HUES6 (cell line): Measurements from ENCODE around the gene RSPO3.

ENCODE experiments used
- H3K27ac ChIP-seq: 2 replicates; pipeline ENCODE4 v1.7.0; 2013; ENCODE audit warnings: low read depth, mild to moderate bottlenecking, low read length, inconsistent platforms
- H3K27me3 ChIP-seq: 2 replicates; pipeline ENCODE4 v1.6.1; 2013; ENCODE audit warnings: low read length; ENCODE audit not compliant: control insufficient read depth, insufficient read depth
- H3K36me3 ChIP-seq: 2 replicates; pipeline ENCODE4 v1.6.1; 2013; ENCODE audit warnings: low read length; ENCODE audit not compliant: control insufficient read depth, insufficient read depth
- H3K4me1 ChIP-seq: 2 replicates; pipeline ENCODE4 v1.6.1; 2013; ENCODE audit warnings: low read length; ENCODE audit not compliant: control insufficient read depth, insufficient read depth
- H3K4me3 ChIP-seq: 2 replicates; pipeline ENCODE4 v1.5.1; 2013; ENCODE audit warnings: low read depth, low read length
- H3K9ac ChIP-seq: one replicate; pipeline ENCODE4 v1.6.1; 2013; ENCODE audit warnings: mild to moderate bottlenecking, low read length
- H3K9me3 ChIP-seq: 2 replicates; pipeline ENCODE4 v1.6.1; 2013; ENCODE audit warnings: low read depth, low read length; ENCODE audit not compliant: control insufficient read depth, insufficient read depth

RSPO3 gene

DNA sequence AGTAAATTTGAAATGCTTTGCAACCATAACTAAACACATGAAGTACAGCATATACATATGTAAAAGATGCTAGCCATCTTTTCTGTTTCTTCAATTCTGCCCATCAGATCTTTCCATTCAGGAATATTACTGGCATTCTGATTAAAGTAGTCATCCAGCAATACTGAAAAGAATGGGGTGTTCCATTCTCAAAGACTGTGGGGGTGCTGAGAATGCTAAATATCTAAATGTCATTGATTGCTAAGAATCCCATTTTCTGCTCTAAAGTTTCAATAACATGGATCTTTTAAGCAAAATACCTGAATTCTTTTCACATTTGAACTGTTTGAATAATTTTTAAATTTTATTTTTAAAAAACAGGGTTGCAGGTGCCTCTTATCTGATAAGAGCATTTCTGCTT is 6.2 kb downstream of the RSPO3 start:
- H3K9me3 ChIP-seq: no peaks in the 10 kb centered on the region
- peaks cover 13% of the 10 kb centered on the region for H3K4me1 ChIP-seq
- H3K9ac ChIP-seq: no peak overlapping the region
- H3K36me3 ChIP-seq: no peaks in the 10 kb centered on the region
- no peak overlapping the region for H3K27ac ChIP-seq
- peaks cover 18% of the 10 kb centered on the region for H3K27me3 ChIP-seq
- no peak overlapping the region for H3K4me3 ChIP-seq

DNA sequence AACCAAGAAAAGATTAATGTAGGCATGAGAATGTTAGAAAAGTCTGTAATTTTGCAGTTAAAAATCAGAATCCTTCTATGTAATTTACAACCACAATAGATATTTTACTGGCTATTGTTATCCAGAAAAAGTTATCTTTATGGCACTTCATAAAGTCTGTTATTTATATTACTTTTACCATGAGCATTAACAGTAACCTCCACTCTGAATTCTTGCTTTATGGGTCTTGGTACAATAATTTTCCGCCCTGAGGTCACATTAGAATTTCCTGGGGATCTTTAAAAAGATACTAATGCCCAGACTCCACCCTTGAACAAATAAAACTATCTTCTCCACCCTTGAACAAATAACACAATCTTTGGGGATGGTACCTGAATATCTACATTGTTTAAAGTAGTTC is 9.6 kb downstream of the RSPO3 start:
- Histone ChIP-seq H3K4me1 (no peaks in the 10 kb centered on the region), H3K36me3 (no peaks in the 10 kb centered on the region), H3K27me3 (no peaks in the 10 kb centered on the region), H3K9ac (no peak overlapping the region), H3K4me3 (no peak overlapping the region), H3K9me3 (no peaks in the 10 kb centered on the region), H3K27ac (no peak overlapping the region)

- H3K4me3 ChIP-seq: no peak overlapping the region
- no peak overlapping the region for H3K9ac ChIP-seq
- no peaks in the 10 kb centered on the region for H3K4me1 ChIP-seq
- no peak overlapping the region for H3K27ac ChIP-seq
- no peaks in the 10 kb centered on the region for H3K27me3 ChIP-seq
- no peaks in the 10 kb centered on the region for H3K36me3 ChIP-seq
- no peaks in the 10 kb centered on the region for H3K9me3 ChIP-seq
These were observed 10.8 kb downstream of the RSPO3 start for GRCh38 chr6:127129251-127129650.

- H3K4me1 ChIP-seq: no peaks in the 10 kb centered on the region
These were observed 12.8 kb downstream of the RSPO3 start for GRCh38 chr6:127131275-127131674.

DNA sequence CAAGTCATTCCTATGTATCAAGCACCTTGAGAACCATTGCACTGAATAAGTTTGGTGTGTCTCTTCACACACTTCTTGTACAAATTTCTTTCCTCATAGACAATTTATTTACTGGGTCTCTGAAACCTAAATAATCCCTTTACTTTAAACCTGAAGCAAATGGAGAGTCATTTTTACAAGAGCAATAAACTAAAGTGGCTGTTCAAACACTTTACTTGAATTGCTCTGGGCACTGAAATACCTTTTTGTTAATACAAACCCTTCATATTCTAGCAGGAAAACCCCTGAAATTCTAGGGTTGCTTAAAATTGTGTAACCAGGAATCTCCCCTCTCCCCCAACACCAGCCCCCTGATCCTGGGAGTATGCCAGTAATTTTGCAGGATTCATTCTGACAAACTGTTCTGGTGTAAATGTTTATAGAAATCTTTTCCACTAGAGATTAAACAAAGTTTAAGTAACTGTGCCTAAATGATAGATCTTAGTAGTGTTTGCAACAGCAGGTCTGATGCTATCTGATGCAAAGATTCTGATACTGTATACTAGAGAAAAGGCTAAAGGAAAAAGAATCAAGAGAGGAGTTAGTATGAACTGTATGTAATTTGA is 13.4 kb downstream of the RSPO3 start:
- Histone ChIP-seq H3K4me3 (no peak overlapping the region), H3K4me1 (no peaks in the 10 kb centered on the region), H3K36me3 (no peaks in the 10 kb centered on the region), H3K9me3 (no peaks in the 10 kb centered on the region), H3K27ac (no peak overlapping the region), H3K27me3 (no peaks in the 10 kb centered on the region), H3K9ac (no peak overlapping the region)

More at GRCh38 chr6:127131275-127131674, 12.8 kb downstream of the RSPO3 start:
- no peaks in the 10 kb centered on the region for H3K36me3 ChIP-seq
- no peaks in the 10 kb centered on the region for H3K9me3 ChIP-seq
- no peak overlapping the region for H3K9ac ChIP-seq
- no peak overlapping the region for H3K27ac ChIP-seq
- no peak overlapping the region for H3K4me3 ChIP-seq
- no peaks in the 10 kb centered on the region for H3K27me3 ChIP-seq

- H3K9me3 ChIP-seq: no peaks in the 10 kb centered on the region
- H3K36me3 ChIP-seq: no peaks in the 10 kb centered on the region
- no peaks in the 10 kb centered on the region for H3K27me3 ChIP-seq
- no peak overlapping the region for H3K9ac ChIP-seq
- H3K27ac ChIP-seq: no peak overlapping the region
- no peaks in the 10 kb centered on the region for H3K4me1 ChIP-seq
- no peak overlapping the region for H3K4me3 ChIP-seq
These were observed 15.7 kb downstream of the RSPO3 start for GRCh38 chr6:127134136-127134535.

- Histone ChIP-seq H3K9ac (no peak overlapping the region), H3K27me3 (no peaks in the 10 kb centered on the region), H3K4me3 (no peak overlapping the region), H3K4me1 (no peaks in the 10 kb centered on the region), H3K9me3 (no peaks in the 10 kb centered on the region), H3K36me3 (no peaks in the 10 kb centered on the region), H3K27ac (no peak overlapping the region)
These were observed 18.3 kb downstream of the RSPO3 start for GRCh38 chr6:127136786-127137185.

GRCh38 chr6:127146932-127147331 is 28.5 kb downstream of the RSPO3 start:
- Histone ChIP-seq H3K4me3 (no peak overlapping the region), H3K9ac (no peak overlapping the region), H3K4me1 (peaks cover 11% of the 10 kb centered on the region), H3K27me3 (no peaks in the 10 kb centered on the region), H3K9me3 (no peaks in the 10 kb centered on the region), H3K36me3 (no peaks in the 10 kb centered on the region), H3K27ac (no peak overlapping the region)

GRCh38 chr6:127147534-127147933 is 29.1 kb downstream of the RSPO3 start:
- H3K27me3 ChIP-seq: no peaks in the 10 kb centered on the region
- H3K27ac ChIP-seq: no peak overlapping the region
- no peak overlapping the region for H3K9ac ChIP-seq
- H3K9me3 ChIP-seq: no peaks in the 10 kb centered on the region
- peaks cover 11% of the 10 kb centered on the region for H3K4me1 ChIP-seq
- no peak overlapping the region for H3K4me3 ChIP-seq
- H3K36me3 ChIP-seq: no peaks in the 10 kb centered on the region

- Histone ChIP-seq H3K9me3 (no peaks in the 10 kb centered on the region), H3K27me3 (no peaks in the 10 kb centered on the region), H3K4me1 (peaks cover 11% of the 10 kb centered on the region), H3K4me3 (no peak overlapping the region), H3K36me3 (no peaks in the 10 kb centered on the region), H3K27ac (no peak overlapping the region), H3K9ac (no peak overlapping the region)
These were observed 30.0 kb downstream of the RSPO3 start for GRCh38 chr6:127148511-127148910.

- Histone ChIP-seq H3K4me1 (peaks cover 9% of the 10 kb centered on the region; the same call in 1 of the 2 replicates), H3K4me3 (no peak overlapping the region), H3K27me3 (no peaks in the 10 kb centered on the region), H3K9me3 (no peaks in the 10 kb centered on the region), H3K36me3 (no peaks in the 10 kb centered on the region), H3K27ac (no peak overlapping the region), H3K9ac (no peak overlapping the region)
These were observed 36.0 kb downstream of the RSPO3 start for GRCh38 chr6:127154509-127154908.

DNA sequence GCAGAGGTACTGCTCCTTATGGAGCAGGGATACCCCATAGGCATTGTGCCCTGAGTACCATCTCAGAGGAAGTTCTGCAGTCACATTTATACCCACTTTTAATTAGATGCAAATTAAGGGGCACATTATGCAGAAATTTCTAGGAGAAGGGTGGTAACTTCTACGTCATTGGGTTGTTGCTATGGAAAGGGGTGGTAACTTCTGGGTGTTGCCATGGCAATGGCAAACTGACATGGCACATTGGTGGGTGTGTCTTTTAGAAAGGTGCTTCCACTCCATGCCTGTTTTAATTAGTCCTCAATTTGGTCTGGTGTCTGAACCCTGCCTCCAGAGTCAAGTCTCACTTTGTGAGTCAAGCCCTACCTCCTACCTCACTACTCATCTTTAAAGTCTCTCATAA is 42.0 kb downstream of the RSPO3 start:
- Histone ChIP-seq H3K27ac (no peak overlapping the region), H3K9ac (no peak overlapping the region), H3K4me3 (no peak overlapping the region), H3K4me1 (peaks cover 15% of the 10 kb centered on the region), H3K36me3 (no peaks in the 10 kb centered on the region), H3K9me3 (no peaks in the 10 kb centered on the region), H3K27me3 (no peaks in the 10 kb centered on the region)
